Activated CD8-positive, alpha-beta T cell treated with anti-CD3 and anti-CD28 coated beads for 36 hours (primary cell): ENCODE measurements around the gene ABCC3. TPM values are rescaled to one million over a fixed set of nuclear protein-coding genes. Genes with fewer than 3 reads are reported as not detected.

Experiments
- ATAC-seq: fragments of 200-7000 bp; cut with Tn5 transposase; one replicate; pipeline ENCODE4 v1.10.0; 2021; ENCODE audit warnings: mild to moderate bottlenecking, moderate library complexity
- CTCF ChIA-PET: fragments of 350-600 bp; sonication (Branson Sonifier 250); formaldehyde crosslinking; loops from one replicate; lab custom pipeline; 2021; ENCODE audit warnings: antibody characterized with exemption; lab: Charles Lee
- POLR2A ChIA-PET: fragments of 350-600 bp; sonication (Branson Sonifier 250); formaldehyde crosslinking; loops from one replicate; lab custom pipeline; 2021; ENCODE audit warnings: antibody characterized with exemption; lab: Charles Lee
- DNase-seq: peaks from one replicate; pipeline ENCODE4 v3.0.0-alpha.2; 2020
- H3K27ac Mint-ChIP-seq: one replicate; pipeline ENCODE4 v1.8.0; 2021; ENCODE audit warnings: mild to moderate bottlenecking, mixed read lengths
- H3K27me3 Mint-ChIP-seq: one replicate; pipeline ENCODE4 v1.8.0; 2021; ENCODE audit warnings: mixed read lengths
- H3K36me3 Mint-ChIP-seq: one replicate; pipeline ENCODE4 v1.8.0; 2021; ENCODE audit warnings: low read depth, mixed read lengths
- H3K4me1 Mint-ChIP-seq: one replicate; pipeline ENCODE4 v1.8.0; 2021; ENCODE audit warnings: low read depth, mixed read lengths
- H3K4me3 Mint-ChIP-seq: one replicate; pipeline ENCODE4 v1.8.0; 2021; ENCODE audit warnings: mild to moderate bottlenecking, moderate library complexity, mixed read lengths
- H3K9me3 Mint-ChIP-seq: one replicate; pipeline ENCODE4 v1.8.0; 2021; ENCODE audit warnings: mixed read lengths
- CTCF ChIP-seq: fragments of 200-600 bp; IDR thresholded peaks from one replicate; pipeline ENCODE4 v1.8.0; 2022; ENCODE audit warnings: antibody characterized with exemption, mild to moderate bottlenecking
- intact Hi-C: fragments of 100-400 bp; cut with micrococcal nuclease; formaldehyde crosslinking; loops from one replicate; pipeline ENCODE4 v1.10.0; 2022
- total RNA-seq, 2 experiments: library from RNA; stranded (reverse); gene quantifications; one replicate each; pipeline ENCODE4 v1.2.3, GENCODE V29; 2021

ABCC3 gene
- total RNA-seq, 2 experiments from 2014 or later: not detected

- ATAC-seq: no peak
- Mint-ChIP-seq H3K27ac (no peak overlapping the region), H3K4me3 (no peak overlapping the region), H3K27me3 (peaks cover 3% of the 10 kb centered on the region), H3K4me1 (no peaks in the 10 kb centered on the region), H3K9me3 (no peaks in the 10 kb centered on the region), H3K36me3 (no peaks in the 10 kb centered on the region)
- POLR2A ChIA-PET: no interaction called here
- no peak for DNase-seq
- no peak for TF ChIP-seq CTCF
- intact Hi-C loops: no loop called here
- CTCF ChIA-PET: interaction anchor here (7.2 kb wide), 1 partner anchor 15 kb away, joined by 67 read pairs; no protein-coding TSS in a partner anchor
Observed at GRCh38 chr17:50642722-50643656, 8.3 kb downstream of the ABCC3 start.

GRCh38 chr17:50645748-50646682 is 11.3 kb downstream of the ABCC3 start:
- ATAC-seq: no peak
- intact Hi-C loops: no loop called here
- H3K27me3 Mint-ChIP-seq: peaks cover 1% of the 10 kb centered on the region
- no peak for DNase-seq
- ChIA-PET POLR2A (no interaction called here), CTCF (interaction anchor here (0.8 to 2.1 kb wide), 4 partner anchors 10 to 50 kb away, joined by 3 to 7 read pairs (median 4); no protein-coding TSS in a partner anchor)
- H3K4me1 Mint-ChIP-seq: no peaks in the 10 kb centered on the region
- H3K4me3 Mint-ChIP-seq: no peak overlapping the region
- no peak overlapping the region for H3K27ac Mint-ChIP-seq
- H3K36me3 Mint-ChIP-seq: no peaks in the 10 kb centered on the region
- no peak for TF ChIP-seq CTCF
- H3K9me3 Mint-ChIP-seq: no peaks in the 10 kb centered on the region

- POLR2A ChIA-PET: no interaction called here
- intact Hi-C loops: no loop called here
- CTCF ChIA-PET: interaction anchor here (0.8 to 1.4 kb wide), 4 partner anchors 10 to 21 kb away, joined by 3 to 6 read pairs (median 3); no protein-coding TSS in a partner anchor
Observed at GRCh38 chr17:50647187-50647586, 12.5 kb downstream of the ABCC3 start.

GRCh38 chr17:50649042-50649908 is 14.6 kb downstream of the ABCC3 start:
- Mint-ChIP-seq H3K9me3 (no peaks in the 10 kb centered on the region), H3K27ac (no peak overlapping the region), H3K4me3 (no peak overlapping the region), H3K36me3 (no peaks in the 10 kb centered on the region), H3K27me3 (no peaks in the 10 kb centered on the region), H3K4me1 (no peaks in the 10 kb centered on the region)
- no peak for ATAC-seq
- intact Hi-C loops: no loop called here
- TF ChIP-seq CTCF: no peak
- ChIA-PET POLR2A (interaction anchor here (1.2 kb wide), 1 partner anchor 11 kb away, joined by 3 read pairs; no protein-coding TSS in a partner anchor), CTCF (no interaction called here)
- no peak for DNase-seq

More at GRCh38 chr17:50647187-50647586, 12.5 kb downstream of the ABCC3 start:
- no peak for TF ChIP-seq CTCF
- Mint-ChIP-seq H3K4me1 (no peaks in the 10 kb centered on the region), H3K36me3 (no peaks in the 10 kb centered on the region), H3K27ac (no peak overlapping the region), H3K4me3 (no peak overlapping the region), H3K9me3 (no peaks in the 10 kb centered on the region), H3K27me3 (no peaks in the 10 kb centered on the region)
- ATAC-seq (no peak), DNase-seq (no peak)
